Karpas-422 (cell line): Measurements from ENCODE around the gene PTPRO. TPM values are rescaled to one million over a fixed set of nuclear protein-coding genes. Genes with fewer than 3 reads are reported as not detected.

ENCODE experiments used
- DNase-seq: peaks from one replicate; pipeline ENCODE4 v3.0.0-alpha.2; 2015
- H2AFZ ChIP-seq: fragments of 200-600 bp; sonication (generic); 2 replicates; pipeline ENCODE4 v1.6.1; 2014; ENCODE audit warnings: antibody characterized with exemption, low read length, mixed read lengths
- H3K27ac ChIP-seq: fragments of 200-600 bp; sonication (generic); 2 replicates; pipeline ENCODE4 v1.5.1; 2014; ENCODE audit warnings: mild to moderate bottlenecking, low read length, moderate library complexity
- H3K27me3 ChIP-seq: fragments of 200-600 bp; sonication (generic); 2 replicates; pipeline ENCODE4 v1.6.1; 2014; ENCODE audit warnings: low read length, mixed read lengths
- H3K36me3 ChIP-seq: fragments of 200-600 bp; sonication (generic); 2 replicates; pipeline ENCODE4 v1.6.1; 2014; ENCODE audit warnings: low read length, mixed read lengths; ENCODE audit not compliant: insufficient read depth
- H3K4me1 ChIP-seq: fragments of 200-600 bp; sonication (generic); 2 replicates; pipeline ENCODE4 v1.6.1; 2014; ENCODE audit warnings: mild to moderate bottlenecking, low read length, mixed read lengths
- H3K4me2 ChIP-seq: fragments of 200-600 bp; sonication (generic); 2 replicates; pipeline ENCODE4 v1.6.1; 2014; ENCODE audit warnings: low read length, low read depth, mild to moderate bottlenecking; ENCODE audit not compliant: poor library complexity, severe bottlenecking
- H3K4me3 ChIP-seq: fragments of 200-600 bp; sonication (generic); 2 replicates; pipeline ENCODE4 v1.5.1; 2014; ENCODE audit warnings: mild to moderate bottlenecking, antibody characterized with exemption, low read length, mixed read lengths
- H3K79me2 ChIP-seq: fragments of 200-600 bp; sonication (generic); 2 replicates; pipeline ENCODE4 v1.6.1; 2014; ENCODE audit warnings: mild to moderate bottlenecking, low read length, mixed read lengths
- H3K9ac ChIP-seq: fragments of 200-600 bp; sonication (generic); 2 replicates; pipeline ENCODE4 v1.6.0; 2014; ENCODE audit warnings: low read length
- H3K9me2 ChIP-seq: fragments of 200-600 bp; sonication (generic), shearing (Covaris generic); replicated peaks from 2 replicates; pipeline ENCODE4 v1.6.0; 2014; ENCODE audit warnings: mild to moderate bottlenecking, low read length, moderate library complexity; ENCODE audit not compliant: insufficient read depth
- H3K9me3 ChIP-seq: fragments of 300-700, 200-600 bp; sonication (generic); 2 replicates; pipeline ENCODE4 v1.6.1; 2014; ENCODE audit warnings: low read length, mixed read lengths
- H4K20me1 ChIP-seq: fragments of 200-600 bp; sonication (generic); 2 replicates; pipeline ENCODE4 v1.6.1; 2014; ENCODE audit warnings: mild to moderate bottlenecking, antibody characterized with exemption, low read length, low read depth; ENCODE audit not compliant: insufficient read depth
- total RNA-seq: library from RNA; depleted of rRNA; stranded (reverse); fragments of >200 nt; shearing (Covaris generic); gene quantifications from 2 replicates; pipeline ENCODE4 v1.2.3, GENCODE V29; 2014; ENCODE audit warnings: low replicate concordance

PTPRO gene
- total RNA-seq, 1 experiment from 2014 or later = not detected

DNA sequence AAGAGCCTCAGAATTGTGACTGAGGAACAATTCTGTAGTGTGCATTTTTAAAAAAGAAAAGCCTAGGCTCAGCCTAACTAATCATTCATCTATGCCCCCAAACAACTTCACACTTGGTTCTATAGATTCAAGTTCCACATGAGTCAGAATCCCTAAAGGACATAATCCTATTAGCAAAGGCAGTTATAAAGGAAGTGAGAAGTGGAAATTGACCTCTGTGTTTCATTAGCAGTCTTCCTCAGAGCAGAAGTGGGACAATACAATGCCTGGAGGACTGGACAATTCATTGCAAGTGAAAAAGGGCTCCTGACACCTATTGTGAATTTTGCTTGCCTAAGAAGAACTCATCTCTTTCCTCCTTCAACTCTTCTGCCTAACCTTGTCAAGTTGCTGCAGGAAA, 222.3 kb downstream of the PTPRO start:
- H3K4me3 ChIP-seq = no peak overlapping the region
- H3K9me2 ChIP-seq = no peaks in the 10 kb centered on the region
- H3K79me2 ChIP-seq = no peaks in the 10 kb centered on the region
- no peaks in the 10 kb centered on the region; the same call in 1 of the 2 replicates for H3K4me1 ChIP-seq
- no peaks in the 10 kb centered on the region for H3K36me3 ChIP-seq
- no peak overlapping the region for H3K9ac ChIP-seq
- H3K27ac ChIP-seq = no peak overlapping the region
- no peaks in the 10 kb centered on the region for H4K20me1 ChIP-seq
- DNase-seq = no peak
- H3K9me3 ChIP-seq = no peaks in the 10 kb centered on the region
- no peaks in the 10 kb centered on the region for H3K27me3 ChIP-seq
- H2AFZ ChIP-seq = no peak overlapping the region
- H3K4me2 ChIP-seq = no peak overlapping the region

DNA sequence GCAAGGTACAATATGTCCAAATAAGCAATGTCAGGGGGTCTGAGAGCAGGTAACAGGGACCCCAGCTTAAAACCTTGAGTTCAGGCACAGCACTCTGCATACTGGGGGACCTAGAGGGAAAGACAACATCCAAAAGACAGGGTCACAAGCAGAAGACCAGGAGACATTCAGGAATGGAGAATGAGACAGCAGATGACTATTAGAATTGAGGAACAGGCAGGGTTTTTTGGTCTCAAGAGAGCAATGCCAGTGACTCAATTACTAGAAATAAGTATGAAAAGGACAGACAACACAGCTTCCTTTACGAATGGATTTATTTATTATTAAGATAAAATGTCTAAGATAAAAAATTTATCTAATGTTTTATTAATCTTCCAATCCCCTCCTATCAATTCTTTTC, 223.0 kb downstream of the PTPRO start:
- Histone ChIP-seq H3K27ac (no peak overlapping the region), H2AFZ (no peak overlapping the region), H3K27me3 (no peaks in the 10 kb centered on the region), H3K36me3 (no peaks in the 10 kb centered on the region), H3K4me3 (no peak overlapping the region), H4K20me1 (no peaks in the 10 kb centered on the region), H3K9me3 (no peaks in the 10 kb centered on the region), H3K9me2 (no peaks in the 10 kb centered on the region), H3K79me2 (no peaks in the 10 kb centered on the region), H3K4me2 (no peak overlapping the region), H3K9ac (no peak overlapping the region), H3K4me1 (no peaks in the 10 kb centered on the region; the same call in 1 of the 2 replicates)
- DNase-seq = no peak

GRCh38 chr12:15546102-15546701, 223.9 kb downstream of the PTPRO start:
- no peak overlapping the region for H3K27ac ChIP-seq
- DNase-seq = peak; percentile 43
- no peaks in the 10 kb centered on the region for H4K20me1 ChIP-seq
- no peaks in the 10 kb centered on the region for H3K27me3 ChIP-seq
- H3K9me2 ChIP-seq = no peaks in the 10 kb centered on the region
- no peaks in the 10 kb centered on the region; the same call in 1 of the 2 replicates for H3K4me1 ChIP-seq
- no peaks in the 10 kb centered on the region for H3K36me3 ChIP-seq
- no peaks in the 10 kb centered on the region for H3K9me3 ChIP-seq
- H3K4me3 ChIP-seq = no peak overlapping the region
- H3K9ac ChIP-seq = no peak overlapping the region
- H2AFZ ChIP-seq = no peak overlapping the region
- H3K79me2 ChIP-seq = no peaks in the 10 kb centered on the region
- no peak overlapping the region for H3K4me2 ChIP-seq

DNA sequence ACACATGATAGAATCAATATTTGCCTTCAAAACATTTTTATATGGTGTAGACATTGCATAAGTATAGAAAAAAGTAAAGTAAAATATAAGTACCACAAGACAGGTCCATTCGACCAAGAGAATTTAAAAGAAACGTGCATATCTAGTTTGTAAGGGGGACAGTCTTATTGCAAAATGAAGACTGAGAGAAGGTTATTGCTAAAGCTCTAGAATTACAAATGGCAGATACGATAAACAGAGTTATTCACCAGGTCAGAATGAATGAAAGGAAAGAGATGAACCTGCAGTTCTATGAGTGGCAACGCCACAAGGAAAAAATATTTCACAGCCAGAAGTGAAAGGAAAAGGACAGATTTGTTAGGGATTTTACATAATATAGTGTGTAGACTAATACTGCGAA, 224.8 kb downstream of the PTPRO start:
- no peak overlapping the region for H3K9ac ChIP-seq
- H3K4me3 ChIP-seq = no peak overlapping the region
- H3K9me2 ChIP-seq = no peaks in the 10 kb centered on the region
- H3K27me3 ChIP-seq = no peaks in the 10 kb centered on the region
- no peaks in the 10 kb centered on the region for H3K79me2 ChIP-seq
- no peaks in the 10 kb centered on the region for H3K9me3 ChIP-seq
- no peak for DNase-seq
- H3K36me3 ChIP-seq = no peaks in the 10 kb centered on the region
- H3K27ac ChIP-seq = no peak overlapping the region
- no peaks in the 10 kb centered on the region for H4K20me1 ChIP-seq
- H3K4me2 ChIP-seq = no peak overlapping the region
- no peaks in the 10 kb centered on the region; the same call in 1 of the 2 replicates for H3K4me1 ChIP-seq
- no peak overlapping the region for H2AFZ ChIP-seq

GRCh38 chr12:15547691-15548090, 225.4 kb downstream of the PTPRO start:
- H3K4me1 ChIP-seq = no peaks in the 10 kb centered on the region; the same call in 1 of the 2 replicates
- H4K20me1 ChIP-seq = no peaks in the 10 kb centered on the region
- no peak for DNase-seq
- H2AFZ ChIP-seq = no peak overlapping the region
- H3K9me3 ChIP-seq = no peaks in the 10 kb centered on the region
- no peak overlapping the region for H3K9ac ChIP-seq
- H3K27ac ChIP-seq = no peak overlapping the region
- no peaks in the 10 kb centered on the region for H3K79me2 ChIP-seq
- no peaks in the 10 kb centered on the region for H3K9me2 ChIP-seq
- no peak overlapping the region for H3K4me2 ChIP-seq
- H3K27me3 ChIP-seq = no peaks in the 10 kb centered on the region
- no peaks in the 10 kb centered on the region for H3K36me3 ChIP-seq
- no peak overlapping the region for H3K4me3 ChIP-seq

DNA sequence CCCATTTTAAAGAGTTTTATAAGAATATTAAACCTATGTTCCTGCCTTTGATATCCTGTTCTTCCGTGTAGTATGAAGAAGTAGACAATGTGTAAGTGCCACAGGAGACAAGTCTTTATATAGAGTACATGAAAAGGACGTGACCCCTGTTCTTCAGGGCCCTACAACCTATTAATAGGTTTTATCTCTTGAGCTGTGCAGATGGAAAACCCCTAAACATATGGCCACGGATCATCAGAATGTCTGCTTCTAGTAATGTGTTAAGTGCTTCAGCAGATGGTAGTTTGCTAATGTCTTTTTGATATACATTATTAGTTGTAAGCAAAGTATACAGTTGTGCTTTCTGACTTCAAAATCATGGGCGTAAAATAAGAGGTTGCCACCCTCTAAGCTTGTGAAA, 228.5 kb downstream of the PTPRO start:
- H3K4me1 ChIP-seq = no peaks in the 10 kb centered on the region; the same call in 1 of the 2 replicates
- no peak for DNase-seq
- H3K36me3 ChIP-seq = no peaks in the 10 kb centered on the region
- no peaks in the 10 kb centered on the region for H4K20me1 ChIP-seq
- H3K9me3 ChIP-seq = no peaks in the 10 kb centered on the region
- H3K27ac ChIP-seq = no peak overlapping the region
- no peaks in the 10 kb centered on the region for H3K9me2 ChIP-seq
- H3K27me3 ChIP-seq = no peaks in the 10 kb centered on the region
- no peak overlapping the region for H2AFZ ChIP-seq
- H3K4me3 ChIP-seq = no peak overlapping the region
- H3K79me2 ChIP-seq = no peaks in the 10 kb centered on the region
- no peak overlapping the region for H3K4me2 ChIP-seq
- no peak overlapping the region for H3K9ac ChIP-seq

DNA sequence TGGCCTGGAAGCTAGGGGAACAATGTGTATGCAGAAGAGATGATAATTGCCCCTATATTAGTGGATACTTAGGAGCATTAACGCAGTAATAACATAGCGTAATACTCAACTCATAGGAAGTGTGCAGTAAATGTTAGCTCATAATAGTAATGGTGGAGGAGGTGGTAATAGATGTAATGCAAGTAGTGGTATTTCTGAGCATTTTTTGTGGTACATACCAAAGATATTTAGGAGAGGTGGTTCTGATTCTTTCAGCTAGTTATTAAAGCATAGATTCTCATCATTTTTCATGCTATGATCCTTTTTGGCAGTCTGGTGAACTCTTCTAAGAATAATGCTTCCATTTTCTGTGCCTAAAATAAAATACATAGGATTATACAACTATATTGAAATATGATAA, 233.1 kb downstream of the PTPRO start:
- H3K9ac ChIP-seq = no peak overlapping the region
- no peaks in the 10 kb centered on the region for H3K36me3 ChIP-seq
- H3K27me3 ChIP-seq = no peaks in the 10 kb centered on the region
- no peak overlapping the region for H2AFZ ChIP-seq
- no peaks in the 10 kb centered on the region for H3K4me1 ChIP-seq
- H3K9me2 ChIP-seq = no peaks in the 10 kb centered on the region
- DNase-seq = no peak
- no peak overlapping the region for H3K4me2 ChIP-seq
- no peaks in the 10 kb centered on the region for H4K20me1 ChIP-seq
- H3K27ac ChIP-seq = no peak overlapping the region
- H3K79me2 ChIP-seq = no peaks in the 10 kb centered on the region
- no peak overlapping the region for H3K4me3 ChIP-seq
- no peaks in the 10 kb centered on the region for H3K9me3 ChIP-seq

- H3K36me3 ChIP-seq = no peaks in the 10 kb centered on the region
- no peak overlapping the region for H3K9ac ChIP-seq
- no peak overlapping the region for H2AFZ ChIP-seq
- H3K79me2 ChIP-seq = no peaks in the 10 kb centered on the region
- H3K4me1 ChIP-seq = no peaks in the 10 kb centered on the region
- H3K9me2 ChIP-seq = no peaks in the 10 kb centered on the region
- no peak overlapping the region for H3K4me2 ChIP-seq
- H4K20me1 ChIP-seq = no peaks in the 10 kb centered on the region
- no peaks in the 10 kb centered on the region for H3K27me3 ChIP-seq
- H3K9me3 ChIP-seq = no peaks in the 10 kb centered on the region
- no peak overlapping the region for H3K27ac ChIP-seq
- H3K4me3 ChIP-seq = no peak overlapping the region
- DNase-seq = no peak
Measured at GRCh38 chr12:15556411-15557102, 234.2 kb downstream of the PTPRO start.
